H9 (cell line): Measurements from ENCODE around the gene OAF. TPM values are rescaled to one million over a fixed set of nuclear protein-coding genes. Genes with fewer than 3 reads are reported as not detected.

Experiments used
- DNase-seq: peaks from one replicate; pipeline ENCODE4 v3.0.0-alpha.2; 2017
- H2AFZ ChIP-seq: one replicate; pipeline ENCODE4 v1.6.1; 2013; ENCODE audit warnings: mild to moderate bottlenecking, low read length, control low read depth, moderate library complexity
- H2AK5ac ChIP-seq: 2 replicates; pipeline ENCODE4 v1.6.1; 2013; ENCODE audit warnings: low read length, control low read depth, mixed read lengths; ENCODE audit not compliant: insufficient read length
- H2BK120ac ChIP-seq: one replicate; pipeline ENCODE4 v1.6.1; 2013; ENCODE audit warnings: low read depth, mild to moderate bottlenecking, low read length, control low read depth, inconsistent platforms; ENCODE audit not compliant: poor library complexity, severe bottlenecking
- H2BK12ac ChIP-seq: 2 replicates; pipeline ENCODE4 v1.6.1; 2013; ENCODE audit warnings: low read length, control low read depth, mixed read lengths, low read depth; ENCODE audit not compliant: insufficient read length
- H2BK15ac ChIP-seq: 2 replicates; pipeline ENCODE4 v1.6.1; 2013; ENCODE audit warnings: low read depth, low read length, control low read depth
- H2BK20ac ChIP-seq: one replicate; pipeline ENCODE4 v1.6.1; 2013; ENCODE audit warnings: low read depth, mild to moderate bottlenecking, low read length, control low read depth, inconsistent platforms; ENCODE audit not compliant: poor library complexity, severe bottlenecking
- H2BK5ac ChIP-seq: 2 replicates; pipeline ENCODE4 v1.6.1; 2013; ENCODE audit warnings: low read length, control low read depth, mixed read lengths; ENCODE audit not compliant: insufficient read length
- H3K14ac ChIP-seq: 2 replicates; pipeline ENCODE4 v1.6.1; 2013; ENCODE audit warnings: low read length, control low read depth; ENCODE audit not compliant: insufficient read depth
- H3K18ac ChIP-seq: 2 replicates; pipeline ENCODE4 v1.6.1; 2013; ENCODE audit warnings: low read depth, mild to moderate bottlenecking, mixed read lengths, low read length, control low read depth; ENCODE audit not compliant: insufficient read length
- H3K23ac ChIP-seq: 2 replicates; pipeline ENCODE4 v1.6.1; 2013; ENCODE audit warnings: low read length, control low read depth, mixed read lengths, low read depth; ENCODE audit not compliant: insufficient read length
- H3K23me2 ChIP-seq: 2 replicates; pipeline ENCODE4 v1.6.1; 2013; ENCODE audit warnings: low read depth, mild to moderate bottlenecking, mixed read lengths, low read length, control low read depth; ENCODE audit not compliant: insufficient read length, poor library complexity, severe bottlenecking
- H3K27ac ChIP-seq: 2 replicates; pipeline ENCODE4 v1.5.1; 2013; ENCODE audit warnings: low read length, control low read depth, mixed read lengths, low read depth; ENCODE audit not compliant: insufficient read length
- H3K27me3 ChIP-seq: 2 replicates; pipeline ENCODE4 v1.6.1; 2013; ENCODE audit warnings: low read length, control low read depth, inconsistent platforms; ENCODE audit not compliant: insufficient read depth
- H3K4ac ChIP-seq: 2 replicates; pipeline ENCODE4 v1.6.1; 2013; ENCODE audit warnings: low read depth, mild to moderate bottlenecking, control low read depth, inconsistent platforms, low read length, moderate library complexity
- H3K4me1 ChIP-seq: 2 replicates; pipeline ENCODE4 v1.6.1; 2013; ENCODE audit warnings: low read length, control low read depth, inconsistent platforms; ENCODE audit not compliant: insufficient read depth
- H3K4me2 ChIP-seq: 2 replicates; pipeline ENCODE4 v1.6.1; 2013; ENCODE audit warnings: low read length, control low read depth, mixed read lengths; ENCODE audit not compliant: insufficient read length, insufficient read depth
- H3K56ac ChIP-seq: 2 replicates; pipeline ENCODE4 v1.6.1; 2013; ENCODE audit warnings: low read depth, mild to moderate bottlenecking, mixed read lengths, low read length, control low read depth; ENCODE audit not compliant: insufficient read length
- H3K79me1 ChIP-seq: 2 replicates; pipeline ENCODE4 v1.6.1; 2013; ENCODE audit warnings: low read depth, mild to moderate bottlenecking, moderate library complexity, low read length, control low read depth, inconsistent platforms; ENCODE audit not compliant: insufficient read depth, poor library complexity, severe bottlenecking
- H3K79me2 ChIP-seq: 2 replicates; pipeline ENCODE4 v1.6.1; 2013; ENCODE audit warnings: low read length, control low read depth, inconsistent platforms; ENCODE audit not compliant: insufficient read depth
- H3K9ac ChIP-seq: 2 replicates; pipeline ENCODE4 v1.6.1; 2013; ENCODE audit warnings: low read length, control low read depth, mixed read lengths; ENCODE audit not compliant: insufficient read length; ENCODE audit errors: extremely low read depth
- H3K9me3 ChIP-seq: one replicate; pipeline ENCODE4 v1.6.1; 2013; ENCODE audit warnings: low read depth, low read length, inconsistent platforms; ENCODE audit not compliant: control insufficient read depth
- H3T11ph ChIP-seq: one replicate; pipeline ENCODE4 v1.6.1; 2013; ENCODE audit warnings: mild to moderate bottlenecking, low read length, control low read depth, inconsistent platforms
- H4K20me1 ChIP-seq: one replicate; pipeline ENCODE4 v1.6.1; 2013; ENCODE audit not compliant: control insufficient read depth, insufficient read length, insufficient read depth
- H4K5ac ChIP-seq: 2 replicates; pipeline ENCODE4 v1.6.1; 2013; ENCODE audit warnings: low read depth, mild to moderate bottlenecking, mixed read lengths, low read length, control low read depth; ENCODE audit not compliant: insufficient read length
- H4K8ac ChIP-seq: replicated peaks from 2 replicates; pipeline ENCODE4 v1.6.1; 2013; ENCODE audit warnings: low read length, control low read depth, mixed read lengths, low read depth; ENCODE audit not compliant: insufficient read length
- H4K91ac ChIP-seq: 2 replicates; pipeline ENCODE4 v1.6.1; 2013; ENCODE audit warnings: low read depth, mild to moderate bottlenecking, moderate library complexity, mixed read lengths, low read length, control low read depth; ENCODE audit not compliant: insufficient read length
- H3K27ac Mint-ChIP-seq, 3 experiments: 2 replicates in 2 of 3; 3 replicates in 1 of 3; pipeline ENCODE4 v1.8.0; 2020 to 2021; ENCODE audit warnings: mixed read lengths in 3 of 3, mild to moderate bottlenecking in 1 of 3, moderate library complexity in 1 of 3
- H3K27me3 Mint-ChIP-seq: 2 replicates; pipeline ENCODE4 v1.8.0; 2021; ENCODE audit warnings: low read depth, mild to moderate bottlenecking, moderate library complexity, mixed read lengths
- H3K36me3 Mint-ChIP-seq, 3 experiments: 2 replicates in 2 of 3; 3 replicates in 1 of 3; pipeline ENCODE4 v1.8.0; 2020 to 2021; ENCODE audit warnings: low read depth in 3 of 3, mixed read lengths in 3 of 3; ENCODE audit not compliant: insufficient read depth in 1 of 3
- H3K4me1 Mint-ChIP-seq, 2 experiments: 2 replicates each; pipeline ENCODE4 v1.8.0; 2020; ENCODE audit warnings: mixed read lengths in 2 of 2
- H3K4me3 Mint-ChIP-seq, 2 experiments: 2 replicates in 1 of 2; 3 replicates in 1 of 2; pipeline ENCODE4 v1.8.0; 2020 to 2021; ENCODE audit warnings: mild to moderate bottlenecking in 2 of 2, mixed read lengths in 2 of 2, moderate library complexity in 1 of 2
- H3K9me3 Mint-ChIP-seq, 2 experiments: 2 replicates in 1 of 2; 3 replicates in 1 of 2; pipeline ENCODE4 v1.8.0; 2020; ENCODE audit warnings: mild to moderate bottlenecking in 2 of 2, mixed read lengths in 2 of 2, moderate library complexity in 1 of 2
- WGBS: extraction: QIAGEN DNeasy Blood & Tissue Kit; methylation state at CpG from one replicate; pipeline ENCODE4 v1.1.7; 2013; ENCODE audit warnings: missing lambda C conversion rate, low lambda C conversion rate, mixed read lengths; ENCODE audit not compliant: insufficient read length; ENCODE audit errors: extremely low coverage; 5-methylcytosine and 5-hydroxymethylcytosine counted together
- total RNA-seq: library from RNA; stranded (reverse); gene quantifications from 2 replicates; pipeline ENCODE4 v1.2.1, GENCODE V29; 2021
- TF ChIP-seq, protein P1 (sequence below): fragments of 200-600 bp; sonication (generic); conservative IDR thresholded peaks from 3 replicates; pipeline ENCODE4 v1.8.0; 2021; ENCODE audit warnings: antibody characterized with exemption, mild to moderate bottlenecking

OAF gene
- total RNA-seq, 1 experiment from 2014 or later: 1.1 TPM

GRCh38 chr11:120198787-120199469, 11.9 kb upstream of the OAF start:
- WGBS: no CpG with 5 or more reads among the region's 9 CpGs
- H2AK5ac ChIP-seq: no peak overlapping the region
- H3K9me3 Mint-ChIP-seq: peaks cover 0 to 3% of the 10 kb centered on the region in 2 experiments; a peak in 1 of 5 replicates
- H3K4me2 ChIP-seq: no peak overlapping the region
- H4K8ac ChIP-seq: no peak overlapping the region
- no peak overlapping the region for H3K56ac ChIP-seq
- no peaks in the 10 kb centered on the region for H3K79me1 ChIP-seq
- no peak overlapping the region for H2BK20ac ChIP-seq
- H3K23ac ChIP-seq: no peak overlapping the region
- peaks cover 98% of the 10 kb centered on the region for H3K27me3 Mint-ChIP-seq
- H3K18ac ChIP-seq: no peak overlapping the region
- no peak overlapping the region for H3K27ac ChIP-seq
- no peak overlapping the region for H2BK12ac ChIP-seq
- no peak overlapping the region for H3T11ph ChIP-seq
- peaks cover 39 to 55% of the 10 kb centered on the region in 2 experiments for H3K4me1 Mint-ChIP-seq
- H3K9me3 ChIP-seq: no peaks in the 10 kb centered on the region
- peaks cover 24% of the 10 kb centered on the region; the same call in 1 of the 2 replicates for H3K27me3 ChIP-seq
- H3K4me3 Mint-ChIP-seq: no peak overlapping the region
- no peak overlapping the region for H3K4ac ChIP-seq
- no peak overlapping the region for H3K9ac ChIP-seq
- no peak overlapping the region for H2BK120ac ChIP-seq
- no peak overlapping the region for H2BK5ac ChIP-seq
- H2BK15ac ChIP-seq: no peak overlapping the region
- TF ChIP-seq, protein P1, sequence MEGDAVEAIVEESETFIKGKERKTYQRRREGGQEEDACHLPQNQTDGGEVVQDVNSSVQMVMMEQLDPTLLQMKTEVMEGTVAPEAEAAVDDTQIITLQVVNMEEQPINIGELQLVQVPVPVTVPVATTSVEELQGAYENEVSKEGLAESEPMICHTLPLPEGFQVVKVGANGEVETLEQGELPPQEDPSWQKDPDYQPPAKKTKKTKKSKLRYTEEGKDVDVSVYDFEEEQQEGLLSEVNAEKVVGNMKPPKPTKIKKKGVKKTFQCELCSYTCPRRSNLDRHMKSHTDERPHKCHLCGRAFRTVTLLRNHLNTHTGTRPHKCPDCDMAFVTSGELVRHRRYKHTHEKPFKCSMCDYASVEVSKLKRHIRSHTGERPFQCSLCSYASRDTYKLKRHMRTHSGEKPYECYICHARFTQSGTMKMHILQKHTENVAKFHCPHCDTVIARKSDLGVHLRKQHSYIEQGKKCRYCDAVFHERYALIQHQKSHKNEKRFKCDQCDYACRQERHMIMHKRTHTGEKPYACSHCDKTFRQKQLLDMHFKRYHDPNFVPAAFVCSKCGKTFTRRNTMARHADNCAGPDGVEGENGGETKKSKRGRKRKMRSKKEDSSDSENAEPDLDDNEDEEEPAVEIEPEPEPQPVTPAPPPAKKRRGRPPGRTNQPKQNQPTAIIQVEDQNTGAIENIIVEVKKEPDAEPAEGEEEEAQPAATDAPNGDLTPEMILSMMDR: no peak
- H4K5ac ChIP-seq: no peak overlapping the region
- H2AFZ ChIP-seq: no peak overlapping the region
- no peak overlapping the region for H3K27ac Mint-ChIP-seq
- H3K14ac ChIP-seq: no peak overlapping the region
- no peak overlapping the region for H4K91ac ChIP-seq
- no peaks in the 10 kb centered on the region for H3K23me2 ChIP-seq
- no peaks in the 10 kb centered on the region for H3K36me3 Mint-ChIP-seq
- no peak for DNase-seq
- H3K79me2 ChIP-seq: no peaks in the 10 kb centered on the region
- H3K4me1 ChIP-seq: no peaks in the 10 kb centered on the region
- no peaks in the 10 kb centered on the region for H4K20me1 ChIP-seq
